ENCODE data around the gene VAMP3. TPM values are rescaled to one million over a fixed set of nuclear protein-coding genes. Genes with fewer than 3 reads are reported as not detected.
A peak's percentile ranks its signal among the peaks of the same experiment; 100 is the strongest.

The VAMP3 gene
- total and polyA plus RNA-seq, 7 donors: 35.0 to 71.6 (median 64.1) TPM

- H3K4me3 ChIP-seq: no peak overlapping the region
- H3K36me3 ChIP-seq (ENCODE audit: insufficient read depth in 1 of 2, low read depth in 1 of 2): peaks cover 17 to 98% of the 10 kb centered on the region in 2 donors
- DNase-seq (no peak), ATAC-seq (no peak)
- peak; percentile 37 for TF ChIP-seq CTCF (IDR thresholded peaks at IDR 0.05)
- intact Hi-C loops (cut with DNase I): no loop called here
- no peaks in the 10 kb centered on the region for H3K9me3 ChIP-seq
- WGBS, 3 donors: 27 to 43% (median 41%) methylated on average over 1 of the region's 1 CpG
- H3K27me3 ChIP-seq (ENCODE audit: insufficient read depth in 3 of 3, low read length in 2 of 3): no peaks in the 10 kb centered on the region
- no peak overlapping the region for H3K27ac ChIP-seq
- no peaks in the 10 kb centered on the region for H3K4me1 ChIP-seq
Observed at GRCh38 chr1:7808253-7808844, 37.3 kb downstream of the VAMP3 start.

GRCh38 chr1:7809742-7810141 is 38.6 kb downstream of the VAMP3 start:
- DNase-seq (no peak), ATAC-seq (no peak)
- Histone ChIP-seq H3K36me3 (ENCODE audit: insufficient read depth in 1 of 2, low read depth in 1 of 2) (peaks cover 16 to 98% of the 10 kb centered on the region in 2 donors), H3K27ac (no peak overlapping the region), H3K9me3 (no peaks in the 10 kb centered on the region), H3K4me3 (no peak overlapping the region), H3K27me3 (ENCODE audit: insufficient read depth in 3 of 3, low read length in 2 of 3) (no peaks in the 10 kb centered on the region), H3K4me1 (no peaks in the 10 kb centered on the region)
- TF ChIP-seq CTCF (IDR thresholded peaks at IDR 0.05): no peak
- intact Hi-C loops (cut with DNase I): loop anchor here in 1 of 2 donors (2.0 kb wide), 1 partner anchor 31 kb away; no protein-coding TSS in a partner anchor
- 88 to 90% (median 90%) methylated on average over 13 of the region's 13 CpGs for WGBS, 3 donors

GRCh38 chr1:7810395-7810794 is 39.3 kb downstream of the VAMP3 start:
- 70 to 86% (median 84%) methylated on average over 7 of the region's 7 CpGs for WGBS, 3 donors
- Histone ChIP-seq H3K4me1 (no peaks in the 10 kb centered on the region), H3K9me3 (no peaks in the 10 kb centered on the region), H3K4me3 (no peak overlapping the region), H3K27me3 (ENCODE audit: insufficient read depth in 3 of 3, low read length in 2 of 3) (no peaks in the 10 kb centered on the region), H3K36me3 (ENCODE audit: insufficient read depth in 1 of 2, low read depth in 1 of 2) (peaks cover 16 to 98% of the 10 kb centered on the region in 2 donors), H3K27ac (no peak overlapping the region)
- peak; percentile 52 to 92 (median 56) for ATAC-seq
- no peak for TF ChIP-seq CTCF (IDR thresholded peaks at IDR 0.05)
- intact Hi-C loops (cut with DNase I): loop anchor here in 1 of 2 donors (2.0 kb wide), 1 partner anchor 30 kb away; no protein-coding TSS in a partner anchor
- peak in 1 of 2 donors; percentile 38 for DNase-seq

- ATAC-seq: no peak
- Histone ChIP-seq H3K36me3 (ENCODE audit: insufficient read depth in 1 of 2, low read depth in 1 of 2) (peaks cover 16 to 94% of the 10 kb centered on the region in 2 donors), H3K4me1 (no peaks in the 10 kb centered on the region), H3K4me3 (no peak overlapping the region), H3K9me3 (no peaks in the 10 kb centered on the region), H3K27ac (no peak overlapping the region), H3K27me3 (ENCODE audit: insufficient read depth in 3 of 3, low read length in 2 of 3) (no peaks in the 10 kb centered on the region)
- intact Hi-C loops (cut with DNase I): loop anchor here in 1 of 2 donors (2.0 kb wide), 1 partner anchor 29 kb away; no protein-coding TSS in a partner anchor
- TF ChIP-seq CTCF (IDR thresholded peaks at IDR 0.05): no peak
- 92 to 95% (median 92%) methylated on average over 6 of the region's 6 CpGs for whole genome bisulfite sequencing, 3 donors
- no peak for DNase-seq
Observed at GRCh38 chr1:7811476-7811875, 40.4 kb downstream of the VAMP3 start.
